Measurements from ENCODE around the gene MAP3K1.
A peak's percentile ranks its signal among the peaks of the same experiment; 100 is the strongest.

The MAP3K1 gene

GRCh38 chr5:56910210-56910965 is 95.0 kb downstream of the MAP3K1 start:
- DNase-seq = peak; percentile 5

- no peak for DNase-seq
Measured at GRCh38 chr5:56913766-56914165, 98.4 kb downstream of the MAP3K1 start.

- no peak for DNase-seq
Measured at GRCh38 chr5:56914678-56915077, 99.3 kb downstream of the MAP3K1 start.

GRCh38 chr5:56917534-56917933 is 102.2 kb downstream of the MAP3K1 start:
- no peak for DNase-seq

- DNase-seq = no peak
Measured at GRCh38 chr5:56918054-56918453, 102.7 kb downstream of the MAP3K1 start.

GRCh38 chr5:56919942-56920662 is 104.8 kb downstream of the MAP3K1 start:
- no peak for DNase-seq

GRCh38 chr5:56922922-56923321 is 107.6 kb downstream of the MAP3K1 start:
- no peak for DNase-seq

- no peak for DNase-seq
Measured at GRCh38 chr5:56934325-56934724, 119.0 kb downstream of the MAP3K1 start.

- DNase-seq = no peak
Measured at GRCh38 chr5:56938858-56939257, 123.5 kb downstream of the MAP3K1 start.

- DNase-seq = no peak
Measured at GRCh38 chr5:56941981-56942380, 126.6 kb downstream of the MAP3K1 start.
